ENCODE results near the gene DDR1. TPM values are rescaled to one million over a fixed set of nuclear protein-coding genes. Genes with fewer than 3 reads are reported as not detected.

Gene DDR1
- total RNA-seq, 1 experiment from 2014 or later: 95.2 TPM

- no peak for DNase-seq (ENCODE audit: low read depth, low spot score)
- intact Hi-C loops (cut with micrococcal nuclease; ENCODE audit: unreplicated experiment) (no loop called here), in situ Hi-C loops (cut with HindIII; ENCODE audit: low pct_unique_long_range_greater_than_20kb, low sequenced_read_pairs) (no loop called here)
- Histone ChIP-seq H3K9me3 (ENCODE audit: control insufficient read depth, insufficient read depth, low read depth, low read length) (no peaks in the 10 kb centered on the region), H3K4me1 (ENCODE audit: control insufficient read depth, insufficient read depth, low read length) (peaks cover 33% of the 10 kb centered on the region), H3K27me3 (ENCODE audit: control insufficient read depth, insufficient read depth, low read length) (no peaks in the 10 kb centered on the region), H3K36me3 (ENCODE audit: control insufficient read depth, insufficient read depth, low read length) (no peaks in the 10 kb centered on the region), H3K4me3 (ENCODE audit: low read depth in 2 of 2, low read length in 2 of 2) (no peak overlapping the region), H3K27ac (ENCODE audit: low read length) (no peak overlapping the region)
- CTCF ChIA-PET: no interaction called here
- POLR2A ChIA-PET: no interaction called here
- no peak for TF ChIP-seq SIN3A (IDR thresholded peaks at IDR 0.05; ENCODE audit: borderline replicate concordance, insufficient read depth, low read depth, low read length)
- TF ChIP-seq REST (IDR thresholded peaks at IDR 0.05; ENCODE audit: insufficient read depth in 1 of 2, low read depth in 2 of 2, low read length in 1 of 2): no peak
- TF ChIP-seq TCF7L2 (IDR thresholded peaks at IDR 0.05; ENCODE audit: low read depth, low read length): no peak
- ATAC-seq: no peak
- no TSS peak for BruUV-seq (replicated peaks)
These were observed 39.1 kb upstream of the DDR1 start for GRCh38 chr6:30845183-30845582.

- Histone ChIP-seq H3K4me1 (ENCODE audit: control insufficient read depth, insufficient read depth, low read length) (peaks cover 20% of the 10 kb centered on the region), H3K27me3 (ENCODE audit: control insufficient read depth, insufficient read depth, low read length) (no peaks in the 10 kb centered on the region), H3K4me3 (ENCODE audit: low read depth in 2 of 2, low read length in 2 of 2) (no peak overlapping the region), H3K36me3 (ENCODE audit: control insufficient read depth, insufficient read depth, low read length) (no peaks in the 10 kb centered on the region), H3K27ac (ENCODE audit: low read length) (no peak overlapping the region), H3K9me3 (ENCODE audit: control insufficient read depth, insufficient read depth, low read depth, low read length) (no peaks in the 10 kb centered on the region)
- POLR2A ChIA-PET: interaction anchor here (0.7 kb wide), 1 partner anchor 35 kb away, joined by 4 read pairs; no protein-coding TSS in a partner anchor
- no TSS peak for BruUV-seq (replicated peaks)
- DNase-seq (ENCODE audit: low read depth, low spot score) (no peak), ATAC-seq (no peak)
- TF ChIP-seq TCF7L2 (IDR thresholded peaks at IDR 0.05; ENCODE audit: low read depth, low read length): no peak
- TF ChIP-seq SIN3A (IDR thresholded peaks at IDR 0.05; ENCODE audit: borderline replicate concordance, insufficient read depth, low read depth, low read length): no peak
- no peak for TF ChIP-seq CTCF (IDR thresholded peaks at IDR 0.05)
- TF ChIP-seq POLR2AphosphoS5 (IDR thresholded peaks at IDR 0.05; ENCODE audit: low read depth, low read length): no peak
- TF ChIP-seq REST (IDR thresholded peaks at IDR 0.05; ENCODE audit: insufficient read depth in 1 of 2, low read depth in 2 of 2, low read length in 1 of 2): no peak
- intact Hi-C loops (cut with micrococcal nuclease; ENCODE audit: unreplicated experiment) (no loop called here), in situ Hi-C loops (cut with HindIII; ENCODE audit: low pct_unique_long_range_greater_than_20kb, low sequenced_read_pairs) (no loop called here)
- CTCF ChIA-PET: no interaction called here
These were observed 36.8 kb upstream of the DDR1 start for GRCh38 chr6:30847421-30847970.

All from Panc1 (cell line).